ENCODE results near the gene TBX1.
"Not testable (repeated sequence)": the region's sequence is repeated elsewhere in the genome, so short reads cannot be mapped to it uniquely, and the experiment has no call there.

The TBX1 gene

GRCh38 chr22:19723232-19723982 is 37.2 kb upstream of the TBX1 start, which contains the start of gene GP1BB:
Gene GP1BB (plus strand): TSS chr22:19723539. CDS start chr22:19723570, 31 bp downstream.
- in situ Hi-C loops (cut with MboI; ENCODE audit: low pct_unique_long_range_greater_than_20kb, low sequenced_read_pairs, unreplicated experiment) = no loop called here
- DNase-seq (ENCODE audit: low spot score) = peak; percentile 78
- TF ChIP-seq CTCF (IDR thresholded peaks at IDR 0.05; ENCODE audit: extremely low read depth, insufficient read depth, missing control alignments) = no peak

- peak; percentile 38 for DNase-seq (ENCODE audit: low spot score)
- in situ Hi-C loops (cut with MboI; ENCODE audit: low pct_unique_long_range_greater_than_20kb, low sequenced_read_pairs, unreplicated experiment) = no loop called here
- TF ChIP-seq CTCF (IDR thresholded peaks at IDR 0.05; ENCODE audit: extremely low read depth, insufficient read depth, missing control alignments) = peak; percentile 56
These were observed 36.4 kb upstream of the TBX1 start for GRCh38 chr22:19723983-19724827.

- in situ Hi-C loops (cut with MboI; ENCODE audit: low pct_unique_long_range_greater_than_20kb, low sequenced_read_pairs, unreplicated experiment) = no loop called here
- DNase-seq (ENCODE audit: low spot score) = no peak
- TF ChIP-seq CTCF (IDR thresholded peaks at IDR 0.05; ENCODE audit: extremely low read depth, insufficient read depth, missing control alignments) = no peak
These were observed 35.5 kb upstream of the TBX1 start for GRCh38 chr22:19724927-19725661.

GRCh38 chr22:19726064-19726788 is 34.4 kb upstream of the TBX1 start:
- DNase-seq (ENCODE audit: low spot score); in situ Hi-C loops (cut with MboI; ENCODE audit: low pct_unique_long_range_greater_than_20kb, low sequenced_read_pairs, unreplicated experiment): not testable (repeated sequence)

GRCh38 chr22:19727310-19728150 is 33.0 kb upstream of the TBX1 start:
- no peak for TF ChIP-seq CTCF (IDR thresholded peaks at IDR 0.05; ENCODE audit: extremely low read depth, insufficient read depth, missing control alignments)
- in situ Hi-C loops (cut with MboI; ENCODE audit: low pct_unique_long_range_greater_than_20kb, low sequenced_read_pairs, unreplicated experiment) = no loop called here
- no peak for DNase-seq (ENCODE audit: low spot score)

GRCh38 chr22:19728271-19728670 is 32.3 kb upstream of the TBX1 start:
- no peak for DNase-seq (ENCODE audit: low spot score)
- in situ Hi-C loops (cut with MboI; ENCODE audit: low pct_unique_long_range_greater_than_20kb, low sequenced_read_pairs, unreplicated experiment) = no loop called here
- no peak for TF ChIP-seq CTCF (IDR thresholded peaks at IDR 0.05; ENCODE audit: extremely low read depth, insufficient read depth, missing control alignments)

All from GM13977 (cell line).